Measurements from ENCODE around the gene UBXN4.

Gene UBXN4

DNA sequence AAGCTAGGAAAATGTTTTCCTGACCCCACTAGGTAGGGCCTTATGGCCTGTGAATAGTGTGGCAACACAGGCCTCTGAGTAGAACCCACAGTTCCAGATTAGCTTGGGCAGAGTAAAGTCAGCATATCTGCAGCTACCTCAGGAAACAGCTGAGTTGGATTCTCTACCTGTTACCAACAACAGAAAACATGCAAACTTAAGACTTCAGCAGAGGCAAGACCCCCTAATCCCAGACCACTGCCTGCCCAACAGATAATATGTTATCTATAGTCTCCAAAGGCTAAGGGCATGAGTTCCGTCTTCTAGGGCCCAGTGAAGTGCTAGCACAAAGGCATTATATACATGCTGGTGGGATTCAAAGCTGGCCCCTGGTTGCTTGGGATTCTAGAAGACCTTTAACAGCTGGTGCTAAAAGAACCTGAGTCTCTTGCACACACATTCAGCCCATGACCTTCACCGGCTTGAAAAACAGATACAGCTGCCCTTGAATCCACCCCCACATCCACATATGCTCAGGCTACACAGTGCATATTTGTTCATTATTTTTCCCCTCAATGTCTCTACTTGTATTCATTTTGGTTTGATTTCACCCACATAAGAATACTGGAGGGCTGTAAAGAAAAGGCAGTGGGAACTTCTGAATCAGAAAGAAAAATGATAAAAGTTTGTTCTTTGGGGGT, 13.5 kb upstream of the UBXN4 start:
- H3K27ac ChIP-seq = no peak overlapping the region
- TF ChIP-seq, protein P1, sequence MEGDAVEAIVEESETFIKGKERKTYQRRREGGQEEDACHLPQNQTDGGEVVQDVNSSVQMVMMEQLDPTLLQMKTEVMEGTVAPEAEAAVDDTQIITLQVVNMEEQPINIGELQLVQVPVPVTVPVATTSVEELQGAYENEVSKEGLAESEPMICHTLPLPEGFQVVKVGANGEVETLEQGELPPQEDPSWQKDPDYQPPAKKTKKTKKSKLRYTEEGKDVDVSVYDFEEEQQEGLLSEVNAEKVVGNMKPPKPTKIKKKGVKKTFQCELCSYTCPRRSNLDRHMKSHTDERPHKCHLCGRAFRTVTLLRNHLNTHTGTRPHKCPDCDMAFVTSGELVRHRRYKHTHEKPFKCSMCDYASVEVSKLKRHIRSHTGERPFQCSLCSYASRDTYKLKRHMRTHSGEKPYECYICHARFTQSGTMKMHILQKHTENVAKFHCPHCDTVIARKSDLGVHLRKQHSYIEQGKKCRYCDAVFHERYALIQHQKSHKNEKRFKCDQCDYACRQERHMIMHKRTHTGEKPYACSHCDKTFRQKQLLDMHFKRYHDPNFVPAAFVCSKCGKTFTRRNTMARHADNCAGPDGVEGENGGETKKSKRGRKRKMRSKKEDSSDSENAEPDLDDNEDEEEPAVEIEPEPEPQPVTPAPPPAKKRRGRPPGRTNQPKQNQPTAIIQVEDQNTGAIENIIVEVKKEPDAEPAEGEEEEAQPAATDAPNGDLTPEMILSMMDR (conservative IDR thresholded peaks at IDR 0.05) = no peak

- TF ChIP-seq, protein P1 (conservative IDR thresholded peaks at IDR 0.05) = no peak
- no peak overlapping the region for H3K27ac ChIP-seq
Observed at GRCh38 chr2:135732561-135732960, 9.1 kb upstream of the UBXN4 start.

GRCh38 chr2:135733045-135733444, 8.6 kb upstream of the UBXN4 start:
- TF ChIP-seq, protein P1 (conservative IDR thresholded peaks at IDR 0.05) = no peak
- no peak overlapping the region for H3K27ac ChIP-seq

GRCh38 chr2:135736546-135736945, 5.1 kb upstream of the UBXN4 start:
- TF ChIP-seq, protein P1 (conservative IDR thresholded peaks at IDR 0.05) = no peak
- H3K27ac ChIP-seq = no peak overlapping the region

- no peak overlapping the region for H3K27ac ChIP-seq
- TF ChIP-seq, protein P1 (conservative IDR thresholded peaks at IDR 0.05) = no peak
Observed at GRCh38 chr2:135740206-135740605, 1.4 kb upstream of the UBXN4 start.

GRCh38 chr2:135741043-135741394, 636 bp upstream of the UBXN4 start:
- TF ChIP-seq, protein P1 (conservative IDR thresholded peaks at IDR 0.05) = no peak
- H3K27ac ChIP-seq = no peak overlapping the region; the same call in 1 of the 2 replicates

DNA sequence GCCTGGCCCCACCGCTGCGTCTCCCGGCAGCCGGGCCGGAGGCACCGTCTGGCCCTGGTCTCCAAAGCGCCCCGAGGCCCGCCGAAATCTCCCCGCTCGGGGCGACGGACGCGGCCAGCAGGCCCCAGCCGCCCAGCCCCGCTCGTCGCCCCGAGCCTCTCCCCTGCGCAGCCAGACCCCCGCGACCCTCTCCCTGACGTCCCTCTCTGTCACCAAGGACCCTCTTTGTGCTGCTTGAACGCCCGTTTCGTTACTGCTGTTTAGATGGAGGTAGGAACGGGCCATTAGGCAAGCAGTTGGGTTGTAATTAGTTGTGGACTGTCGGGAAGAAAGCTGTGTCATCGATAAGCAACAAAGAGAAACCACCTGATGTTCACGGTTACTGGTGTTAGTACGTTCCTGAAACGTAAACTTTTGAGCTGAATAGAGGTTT, 686 bp downstream of the UBXN4 start:
- TF ChIP-seq, protein P1 (conservative IDR thresholded peaks at IDR 0.05) = no peak
- peak overlapping the region; percentile 96 for H3K27ac ChIP-seq

Data from VCaP (cell line).